IPS-18a (cell line): ENCODE results near the gene HAP1.
"Not testable (repeated sequence)": the region's sequence is repeated elsewhere in the genome, so short reads cannot be mapped to it uniquely, and the experiment has no call there.

ENCODE experiments used
- H3K27ac ChIP-seq: one replicate; pipeline ENCODE4 v1.5.1; 2013; ENCODE audit warnings: low read length
- H3K27me3 ChIP-seq: one replicate; pipeline ENCODE4 v1.6.1; 2013; ENCODE audit warnings: mild to moderate bottlenecking, low read length; ENCODE audit not compliant: control insufficient read depth, insufficient read depth
- H3K36me3 ChIP-seq: one replicate; pipeline ENCODE4 v1.6.1; 2013; ENCODE audit warnings: low read depth, low read length; ENCODE audit not compliant: control insufficient read depth
- H3K4me1 ChIP-seq: one replicate; pipeline ENCODE4 v1.6.1; 2013; ENCODE audit warnings: low read depth, low read length; ENCODE audit not compliant: control insufficient read depth
- H3K4me3 ChIP-seq: one replicate; pipeline ENCODE4 v1.5.1; 2013; ENCODE audit warnings: low read length
- H3K9ac ChIP-seq: one replicate; pipeline ENCODE4 v1.6.1; 2013; ENCODE audit warnings: mild to moderate bottlenecking, low read length, moderate library complexity
- H3K9me3 ChIP-seq: one replicate; pipeline ENCODE4 v1.6.1; 2013; ENCODE audit warnings: low read depth, low read length; ENCODE audit not compliant: control insufficient read depth

The HAP1 gene

DNA sequence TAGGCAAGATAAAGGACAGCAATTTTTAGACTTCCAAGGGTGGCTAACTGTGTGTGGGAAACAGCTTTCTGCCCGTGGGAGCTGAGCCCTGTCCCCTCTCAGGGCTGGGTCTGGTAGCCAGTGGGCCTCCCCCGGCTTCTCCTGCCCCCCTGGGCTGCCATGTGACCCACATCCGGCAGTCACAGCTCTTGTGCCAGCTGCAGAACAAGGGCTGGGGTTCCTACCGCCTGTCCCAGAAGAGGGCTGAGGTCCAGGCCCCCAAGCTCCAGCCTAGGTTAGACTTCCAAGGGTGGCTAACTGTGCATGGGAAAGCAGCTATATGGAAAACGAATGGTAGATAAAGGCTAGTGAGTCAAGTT is 16.2 kb downstream of the HAP1 start:
- H3K27ac ChIP-seq: no peak overlapping the region
- no peak overlapping the region for H3K9ac ChIP-seq
- H3K27me3 ChIP-seq: no peaks in the 10 kb centered on the region
- no peaks in the 10 kb centered on the region for H3K36me3 ChIP-seq
- H3K4me3 ChIP-seq: no peak overlapping the region
- no peaks in the 10 kb centered on the region for H3K4me1 ChIP-seq
- H3K9me3 ChIP-seq: no peaks in the 10 kb centered on the region

GRCh38 chr17:41717408-41718286 is 16.8 kb downstream of the HAP1 start:
- H3K36me3 ChIP-seq: no peaks in the 10 kb centered on the region
- no peaks in the 10 kb centered on the region for H3K4me1 ChIP-seq
- H3K4me3 ChIP-seq: no peak overlapping the region
- no peak overlapping the region for H3K27ac ChIP-seq
- H3K9me3 ChIP-seq: no peaks in the 10 kb centered on the region
- no peak overlapping the region for H3K9ac ChIP-seq
- H3K27me3 ChIP-seq: peaks cover 1% of the 10 kb centered on the region

GRCh38 chr17:41711669-41712400 is 22.6 kb downstream of the HAP1 start, which contains the start of gene GAST:
TSS of gene GAST (plus strand) at chr17:41712331. CDS start at chr17:41715437, 3,106 bp downstream.
- Histone ChIP-seq H3K36me3 (no peaks in the 10 kb centered on the region), H3K4me3 (no peak within 1 kb of the TSS), H3K9ac (no peak within 1 kb of the TSS), H3K27me3 (peaks cover 52% of the 10 kb centered on the region), H3K9me3 (no peaks in the 10 kb centered on the region), H3K4me1 (no peaks in the 10 kb centered on the region), H3K27ac (no peak within 1 kb of the TSS)

DNA sequence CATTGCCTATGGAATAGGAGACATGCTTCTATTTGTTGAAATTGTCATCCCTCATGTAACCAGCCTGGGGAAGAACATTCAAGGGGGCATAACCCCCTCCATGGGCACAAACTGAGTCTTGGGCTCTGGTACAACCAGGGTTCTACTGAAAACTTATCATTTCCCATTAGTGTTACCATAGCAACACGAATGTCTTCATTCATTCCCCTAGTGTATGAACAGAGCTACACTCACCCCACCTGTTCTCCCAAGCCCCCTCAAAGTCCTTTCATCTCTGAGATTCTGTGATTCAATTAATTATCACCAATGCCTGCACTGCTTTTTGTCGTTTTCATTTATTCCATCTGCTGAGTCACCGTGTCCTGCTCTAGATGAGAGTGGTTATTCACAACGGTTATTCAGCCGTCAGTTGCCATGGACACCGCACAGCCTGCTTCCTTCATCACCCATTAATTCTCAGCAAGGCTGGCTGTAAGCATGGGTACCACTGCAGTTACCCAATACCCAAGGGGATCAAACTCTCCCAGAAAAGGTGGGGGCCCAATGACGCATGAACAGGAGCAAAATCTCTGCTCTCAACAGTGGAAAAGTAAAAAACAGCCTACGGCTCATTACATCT is 23.9 kb downstream of the HAP1 start:
- Histone ChIP-seq H3K9me3 (no peaks in the 10 kb centered on the region), H3K4me3 (no peak overlapping the region), H3K9ac (no peak overlapping the region), H3K36me3 (no peaks in the 10 kb centered on the region), H3K4me1 (peaks cover 6% of the 10 kb centered on the region), H3K27ac (no peak overlapping the region), H3K27me3 (peaks cover 64% of the 10 kb centered on the region)

GRCh38 chr17:41707803-41708669 is 26.4 kb downstream of the HAP1 start:
- Histone ChIP-seq H3K27me3 (peaks cover 72% of the 10 kb centered on the region), H3K9me3 (no peaks in the 10 kb centered on the region), H3K4me3 (no peak overlapping the region), H3K4me1 (peaks cover 12% of the 10 kb centered on the region), H3K36me3 (no peaks in the 10 kb centered on the region), H3K27ac (no peak overlapping the region), H3K9ac (no peak overlapping the region)

GRCh38 chr17:41705271-41705991 is 29.0 kb downstream of the HAP1 start:
- no peak overlapping the region for H3K9ac ChIP-seq
- H3K27me3 ChIP-seq: peaks cover 50% of the 10 kb centered on the region
- no peaks in the 10 kb centered on the region for H3K9me3 ChIP-seq
- H3K4me1 ChIP-seq: peaks cover 12% of the 10 kb centered on the region
- H3K4me3 ChIP-seq: no peak overlapping the region
- no peak overlapping the region for H3K27ac ChIP-seq
- H3K36me3 ChIP-seq: no peaks in the 10 kb centered on the region

DNA sequence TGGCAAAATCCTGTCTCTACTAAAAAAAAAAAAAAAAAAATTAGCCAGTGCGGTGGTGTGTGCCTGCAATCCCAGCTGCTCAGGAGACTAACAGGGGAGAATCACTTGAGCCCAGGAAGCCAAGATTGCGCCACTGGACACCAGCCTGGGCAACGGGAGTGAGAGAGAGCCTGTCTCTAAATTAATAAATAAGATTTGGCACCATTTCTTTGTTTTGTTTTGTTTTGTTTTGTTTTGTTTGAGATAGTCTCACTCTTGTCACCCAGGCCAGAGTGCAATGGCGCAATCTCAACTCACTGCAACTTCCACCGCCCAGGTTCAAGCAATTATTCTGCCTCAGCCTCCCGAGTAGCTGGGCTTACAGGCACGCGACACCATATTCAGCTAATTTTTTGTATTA is 31.7 kb downstream of the HAP1 start:
- H3K9ac ChIP-seq: no peak overlapping the region
- H3K4me1 ChIP-seq: peaks cover 12% of the 10 kb centered on the region
- H3K36me3 ChIP-seq: no peaks in the 10 kb centered on the region
- no peak overlapping the region for H3K4me3 ChIP-seq
- no peaks in the 10 kb centered on the region for H3K9me3 ChIP-seq
- H3K27ac ChIP-seq: no peak overlapping the region
- H3K27me3 ChIP-seq: peaks cover 29% of the 10 kb centered on the region

- H3K4me1 ChIP-seq, H3K9ac ChIP-seq, H3K4me3 ChIP-seq, H3K9me3 ChIP-seq, H3K36me3 ChIP-seq, H3K27ac ChIP-seq: not testable (repeated sequence)
- H3K27me3 ChIP-seq: peaks cover 10% of the 10 kb centered on the region
Observed at GRCh38 chr17:41700843-41701242, 33.6 kb downstream of the HAP1 start.

DNA sequence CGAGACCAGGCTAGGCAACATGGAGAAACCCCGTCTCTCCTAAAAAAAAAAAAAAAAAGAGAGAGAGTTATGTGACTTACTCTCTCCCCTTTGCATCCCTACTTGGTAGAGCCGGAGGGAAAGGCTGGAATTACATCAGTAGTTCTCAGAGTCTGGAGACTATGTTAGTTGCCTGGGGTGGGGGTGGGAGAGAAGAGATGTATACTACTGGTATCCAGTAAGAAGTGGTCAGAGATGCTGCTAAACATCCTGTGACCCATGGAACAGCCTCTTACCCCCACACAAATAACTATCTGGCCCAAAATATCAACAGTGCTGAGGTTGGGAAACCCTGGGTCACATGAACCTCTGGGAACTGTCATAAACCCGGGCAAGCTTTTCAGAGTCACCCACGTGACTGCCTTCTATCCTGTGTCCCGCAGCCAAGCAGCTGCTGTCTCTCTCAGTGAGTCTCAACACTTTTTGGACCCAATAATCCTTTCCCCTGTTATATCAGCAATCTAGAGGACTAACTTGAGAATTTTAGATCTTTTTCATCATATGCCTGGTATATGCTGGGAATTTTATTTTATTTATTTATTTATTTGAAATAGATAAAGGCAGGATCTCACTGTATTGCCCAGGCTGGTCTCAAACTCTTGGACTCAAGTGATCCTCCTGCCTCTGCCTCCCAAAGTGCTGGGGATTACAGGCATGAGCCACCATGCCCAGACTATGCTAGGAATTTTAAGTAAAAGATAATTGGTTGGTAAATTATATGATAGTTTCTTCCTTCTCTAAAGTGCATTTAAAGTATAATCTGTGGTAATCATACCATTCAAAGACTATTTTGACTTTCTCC is 37.1 kb downstream of the HAP1 start:
- H3K4me3 ChIP-seq: no peak overlapping the region
- no peaks in the 10 kb centered on the region for H3K27me3 ChIP-seq
- peaks cover 13% of the 10 kb centered on the region for H3K36me3 ChIP-seq
- H3K27ac ChIP-seq: no peak overlapping the region
- H3K9me3 ChIP-seq: no peaks in the 10 kb centered on the region
- H3K9ac ChIP-seq: no peak overlapping the region
- no peaks in the 10 kb centered on the region for H3K4me1 ChIP-seq
